AG04450 (cell line): ENCODE results near the gene FGR. TPM values are rescaled to one million over a fixed set of nuclear protein-coding genes. Genes with fewer than 3 reads are reported as not detected.
A peak's percentile ranks its signal among the peaks of the same experiment; 100 is the strongest.
"Not testable (repeated sequence)": the region's sequence is repeated elsewhere in the genome, so short reads cannot be mapped to it uniquely, and the experiment has no call there.

Experiments used
- CTCF ChIA-PET: fragments of 300-600, 350-600 bp; formaldehyde crosslinking; extraction: SDS; loops from one replicate; lab custom pipeline; 2022; ENCODE audit warnings: antibody characterized with exemption, inconsistent platforms; lab: Charles Lee
- POLR2A ChIA-PET: fragments of 350-600 bp; formaldehyde crosslinking; extraction: SDS; loops from one replicate; lab custom pipeline; 2021; ENCODE audit warnings: antibody characterized with exemption, inconsistent platforms; lab: Yijun Ruan, JAX
- DNase-seq: peaks from one replicate; pipeline ENCODE4 v3.0.0-alpha.2; 2011; ENCODE audit warnings: low read depth, low spot score
- H3K27ac ChIP-seq: one replicate; pipeline ENCODE4 v1.5.1; 2012; ENCODE audit warnings: low read depth, low read length, control low read depth
- H3K27me3 ChIP-seq: one replicate; pipeline ENCODE4 v1.6.0; 2012; ENCODE audit warnings: low read length; ENCODE audit not compliant: control insufficient read depth, insufficient read depth
- H3K4me3 ChIP-seq: 2 replicates; pipeline ENCODE4 v1.5.1; 2011; ENCODE audit warnings: mild to moderate bottlenecking, low read depth, low read length, control low read depth
- H3K9me3 ChIP-seq: 2 replicates; pipeline ENCODE4 v1.5.1; 2012; ENCODE audit warnings: low read length; ENCODE audit not compliant: control insufficient read depth, insufficient read depth
- polyA minus RNA-seq: library from RNA; depleted of rRNA, polyadenylated mRNA; stranded (reverse); fragments of >200 nt; gene quantifications from 2 replicates; pipeline ENCODE4 v1.2.3, GENCODE V29; 2011; rRNA and poly(A)+ RNA removed
- polyA plus RNA-seq: library from polyadenylated mRNA; depleted of rRNA; stranded (reverse); fragments of >200 nt; gene quantifications from 2 replicates; pipeline ENCODE4 v1.2.3, GENCODE V29; 2011; rRNA removed
- TF ChIP-seq, protein P1 (sequence below): IDR thresholded peaks from 2 replicates; pipeline ENCODE4 v1.5.1; 2011; ENCODE audit warnings: low read depth, low read length, control low read depth, inconsistent platforms

Gene FGR
- polyA plus RNA-seq: not detected in 2 replicates
- not detected in 2 replicates for polyA minus RNA-seq

GRCh38 chr1:27634985-27635367, at the start of gene FGR:
Gene FGR (minus strand): TSS chr1:27635185. CDS start chr1:27623916, 11,269 bp downstream.
- Histone ChIP-seq H3K27me3 (peaks cover 44% of the 10 kb centered on the region), H3K27ac (no peak within 1 kb of the TSS), H3K4me3 (peak within 1 kb of the TSS; percentile 35; the same call in 1 of the 2 replicates), H3K9me3 (no peaks in the 10 kb centered on the region; the same call in 1 of the 2 replicates)
- DNase-seq: no peak
- ChIA-PET CTCF (no interaction called here), POLR2A (no interaction called here)
- TF ChIP-seq, protein P1, sequence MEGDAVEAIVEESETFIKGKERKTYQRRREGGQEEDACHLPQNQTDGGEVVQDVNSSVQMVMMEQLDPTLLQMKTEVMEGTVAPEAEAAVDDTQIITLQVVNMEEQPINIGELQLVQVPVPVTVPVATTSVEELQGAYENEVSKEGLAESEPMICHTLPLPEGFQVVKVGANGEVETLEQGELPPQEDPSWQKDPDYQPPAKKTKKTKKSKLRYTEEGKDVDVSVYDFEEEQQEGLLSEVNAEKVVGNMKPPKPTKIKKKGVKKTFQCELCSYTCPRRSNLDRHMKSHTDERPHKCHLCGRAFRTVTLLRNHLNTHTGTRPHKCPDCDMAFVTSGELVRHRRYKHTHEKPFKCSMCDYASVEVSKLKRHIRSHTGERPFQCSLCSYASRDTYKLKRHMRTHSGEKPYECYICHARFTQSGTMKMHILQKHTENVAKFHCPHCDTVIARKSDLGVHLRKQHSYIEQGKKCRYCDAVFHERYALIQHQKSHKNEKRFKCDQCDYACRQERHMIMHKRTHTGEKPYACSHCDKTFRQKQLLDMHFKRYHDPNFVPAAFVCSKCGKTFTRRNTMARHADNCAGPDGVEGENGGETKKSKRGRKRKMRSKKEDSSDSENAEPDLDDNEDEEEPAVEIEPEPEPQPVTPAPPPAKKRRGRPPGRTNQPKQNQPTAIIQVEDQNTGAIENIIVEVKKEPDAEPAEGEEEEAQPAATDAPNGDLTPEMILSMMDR: no peak

GRCh38 chr1:27684176-27684575, 49.2 kb upstream of the FGR start:
- ChIA-PET CTCF (no interaction called here), POLR2A (interaction anchor here (1.1 kb wide), 1 partner anchor 12 kb away, joined by 8 read pairs; the partner anchor contains the start of gene IFI6)
- H3K27ac ChIP-seq: no peak overlapping the region

GRCh38 chr1:27682351-27682944, 47.5 kb upstream of the FGR start:
- TF ChIP-seq, protein P1: no peak
- ChIA-PET CTCF (interaction anchor here (1.6 kb wide), 1 partner anchor 37 kb away, joined by 3 read pairs; no protein-coding TSS in a partner anchor), POLR2A (no interaction called here)

More at GRCh38 chr1:27684176-27684575, 49.2 kb upstream of the FGR start:
- Histone ChIP-seq H3K9me3 (peaks cover 14% of the 10 kb centered on the region), H3K4me3 (no peak overlapping the region), H3K27me3 (peaks cover 39% of the 10 kb centered on the region)
- TF ChIP-seq, protein P1: no peak
- DNase-seq: no peak

DNA sequence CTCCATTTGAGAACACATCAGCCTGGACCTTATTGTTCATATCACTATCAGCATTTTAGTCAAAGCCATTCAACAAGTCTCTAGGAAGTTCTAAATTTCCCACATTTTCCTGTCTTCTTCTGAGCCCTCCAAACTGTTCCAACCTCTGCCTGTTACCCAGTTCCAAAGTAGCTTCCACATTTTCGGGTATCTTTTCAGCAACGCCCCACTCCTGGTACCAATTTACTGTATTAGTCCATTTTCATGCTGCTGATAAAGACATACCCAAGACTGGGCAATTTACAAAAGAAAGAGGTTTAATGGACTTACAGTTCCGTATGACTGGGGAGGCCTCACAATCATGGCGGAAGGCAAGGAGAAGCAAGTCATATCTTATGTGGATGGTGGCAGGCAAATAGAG, 46.6 kb upstream of the FGR start:
- Histone ChIP-seq H3K9me3 (peaks cover 12% of the 10 kb centered on the region), H3K27me3 (peaks cover 16% of the 10 kb centered on the region)
- H3K4me3 ChIP-seq, DNase-seq, POLR2A ChIA-PET, H3K27ac ChIP-seq: not testable (repeated sequence)
- CTCF ChIA-PET: interaction anchor here (1.6 kb wide), 1 partner anchor 38 kb away, joined by 3 read pairs; no protein-coding TSS in a partner anchor

More at GRCh38 chr1:27682351-27682944, 47.5 kb upstream of the FGR start:
- H3K27me3 ChIP-seq: peaks cover 25% of the 10 kb centered on the region
- H3K27ac ChIP-seq: no peak overlapping the region
- peaks cover 14% of the 10 kb centered on the region for H3K9me3 ChIP-seq
- DNase-seq: no peak
- H3K4me3 ChIP-seq: no peak overlapping the region

- peaks cover 11% of the 10 kb centered on the region for H3K9me3 ChIP-seq
- DNase-seq, H3K27me3 ChIP-seq, POLR2A ChIA-PET, H3K27ac ChIP-seq, H3K4me3 ChIP-seq, CTCF ChIA-PET: not testable (repeated sequence)
Measured at GRCh38 chr1:27680225-27680791, 45.3 kb upstream of the FGR start.

GRCh38 chr1:27678747-27679146, 43.8 kb upstream of the FGR start:
- CTCF ChIA-PET: interaction anchor here (0.6 to 1.2 kb wide), 2 partner anchors 40 to 47 kb away, joined by 3 to 4 read pairs; partner anchors contain the start of gene FAM76A

More at GRCh38 chr1:27678747-27679146, 43.8 kb upstream of the FGR start:
- POLR2A ChIA-PET: interaction anchor here (0.6 kb wide), 1 partner anchor 41 kb away, joined by 6 read pairs; no protein-coding TSS in a partner anchor
- TF ChIP-seq, protein P1: no peak
- Histone ChIP-seq H3K27me3 (no peaks in the 10 kb centered on the region), H3K4me3 (no peak overlapping the region), H3K9me3 (peaks cover 11% of the 10 kb centered on the region), H3K27ac (no peak overlapping the region)
- DNase-seq: no peak
